PFSK-1 (cell line): ENCODE data around the gene IAH1.

Experiments used
- FOXP2 ChIP-seq: optimal IDR thresholded peaks from 2 replicates; pipeline ENCODE3; 2011; ENCODE audit warnings: borderline replicate concordance, control low read depth, inconsistent platforms; ENCODE audit not compliant: insufficient read depth; ENCODE audit errors: extremely low read length, extremely low read depth
- POLR2AphosphoS5 ChIP-seq: IDR thresholded peaks from 2 replicates; pipeline ENCODE4 v1.6.1; 2012; ENCODE audit warnings: low read depth, mild to moderate bottlenecking, control low read depth, low read length, moderate library complexity
- REST ChIP-seq, 2 experiments: IDR thresholded peaks; 2 replicates each; pipeline versions ENCODE4 v1.6.1 to v1.8.0; 2011 to 2012; ENCODE audit warnings: low read depth in 2 of 2, low read length in 2 of 2, control low read depth in 1 of 2, inconsistent platforms in 1 of 2, mild to moderate bottlenecking in 1 of 2, moderate library complexity in 1 of 2; ENCODE audit not compliant: insufficient read depth in 1 of 2
- SIN3A ChIP-seq: IDR thresholded peaks from 2 replicates; pipeline ENCODE4 v1.6.1; 2012; ENCODE audit warnings: mild to moderate bottlenecking, low read length, moderate library complexity, borderline replicate concordance; ENCODE audit not compliant: insufficient read depth
- TAF1 ChIP-seq: IDR thresholded peaks from 2 replicates; pipeline ENCODE4 v1.6.1; 2012; ENCODE audit warnings: low read length, control low read depth, borderline replicate concordance; ENCODE audit not compliant: insufficient read depth

The IAH1 gene

GRCh38 chr2:9471206-9471605 is 3.1 kb upstream of the IAH1 start:
- no peak for TF ChIP-seq REST (IDR thresholded peaks at IDR 0.05; ENCODE audit: insufficient read depth in 1 of 2, low read depth in 2 of 2, low read length in 2 of 2)
- TF ChIP-seq POLR2AphosphoS5: no peak
- TF ChIP-seq SIN3A: no peak
- no peak for TF ChIP-seq TAF1
- TF ChIP-seq FOXP2: no peak

GRCh38 chr2:9472511-9472910 is 1.8 kb upstream of the IAH1 start:
- no peak for TF ChIP-seq REST (IDR thresholded peaks at IDR 0.05; ENCODE audit: insufficient read depth in 1 of 2, low read depth in 2 of 2, low read length in 2 of 2)
- TF ChIP-seq TAF1: no peak
- no peak for TF ChIP-seq SIN3A
- TF ChIP-seq FOXP2: no peak

GRCh38 chr2:9473308-9473984 is 905 bp upstream of the IAH1 start:
- TF ChIP-seq SIN3A: no peak
- no peak for TF ChIP-seq FOXP2
- no peak for TF ChIP-seq POLR2AphosphoS5
- no peak for TF ChIP-seq TAF1

- TF ChIP-seq POLR2AphosphoS5 (no peak), FOXP2 (no peak)
These were observed 378 bp upstream of the IAH1 start for GRCh38 chr2:9473985-9474360.

- TF ChIP-seq TAF1: no peak
- no peak for TF ChIP-seq SIN3A
- TF ChIP-seq REST (IDR thresholded peaks at IDR 0.05; ENCODE audit: insufficient read depth in 1 of 2, low read depth in 2 of 2, low read length in 2 of 2): no peak
- TF ChIP-seq FOXP2: no peak
- TF ChIP-seq POLR2AphosphoS5: no peak
These were observed 3.6 kb downstream of the IAH1 start for GRCh38 chr2:9477914-9478313.

- TF ChIP-seq TAF1 (no peak), POLR2AphosphoS5 (no peak), FOXP2 (no peak), REST (IDR thresholded peaks at IDR 0.05; ENCODE audit: insufficient read depth in 1 of 2, low read depth in 2 of 2, low read length in 2 of 2) (no peak), SIN3A (no peak)
These were observed 4.2 kb downstream of the IAH1 start for GRCh38 chr2:9478526-9478925.
